ENCODE data around the gene CAPRIN1. TPM values are rescaled to one million over a fixed set of nuclear protein-coding genes. Genes with fewer than 3 reads are reported as not detected.

Gene CAPRIN1
- total and polyA plus RNA-seq, 2 donors (not counting 3 experiments of a cell fraction or from before 2014, with no cell fraction given): 138 to 279 TPM

- H3K79me2 ChIP-seq (ENCODE audit: control insufficient read depth, insufficient read depth, low read length): no peaks in the 10 kb centered on the region
- no TSS peak for BruUV-seq (replicated peaks)
- CTCF ChIA-PET: interaction anchor here (1.7 to 6.6 kb wide), 2 partner anchors 14 to 194 kb away, joined by 7 to 74 read pairs; no protein-coding TSS in a partner anchor
- peaks cover 27 to 46% of the 10 kb centered on the region in 2 experiments for H3K27me3 ChIP-seq (ENCODE audit: control insufficient read depth in 2 of 2, insufficient read depth in 2 of 2, low read length in 2 of 2)
- DNase-seq (ENCODE audit: low read depth, low spot score): no peak
- no peaks in the 10 kb centered on the region for H3K9me1 ChIP-seq (replicated peaks; ENCODE audit: control insufficient read depth, extremely low read depth, insufficient read depth, low read length)
- no peak overlapping the region for H3K4me2 ChIP-seq (ENCODE audit: insufficient read depth, low read length)
- FAIRE-seq: no peak
- no peak overlapping the region for H3K4me3 ChIP-seq (replicated peaks in 1 of 3; ENCODE audit: insufficient read depth in 1 of 3, low read depth in 1 of 3, low read length in 3 of 3)
- no peak overlapping the region for H2AFZ ChIP-seq (ENCODE audit: low read depth, low read length)
- dilution Hi-C loops (cut with MboI; ENCODE audit: extremely low pct_ligation_motif_present, low sequenced_read_pairs): no loop called here
- no peaks in the 10 kb centered on the region for H4K20me1 ChIP-seq (replicated peaks; ENCODE audit: control insufficient read depth, extremely low read depth, insufficient read depth, low read length)
- H3K4me1 ChIP-seq (ENCODE audit: control insufficient read depth, extremely low read depth, insufficient read depth, low read length): no peaks in the 10 kb centered on the region
- intact Hi-C loops (cut with micrococcal nuclease): no loop called here
- no peak overlapping the region for H3K9ac ChIP-seq (replicated peaks; ENCODE audit: extremely low read depth, insufficient read depth, low read length)
- POLR2A ChIA-PET: no interaction called here
- H3K27ac ChIP-seq (ENCODE audit: insufficient read depth, low read depth, low read length): no peak overlapping the region
- TF ChIP-seq GATA2 (IDR thresholded peaks at IDR 0.05; ENCODE audit: insufficient read depth, insufficient read length, low read depth, low read length): no peak
- TF ChIP-seq JUN (IDR thresholded peaks at IDR 0.05; ENCODE audit: borderline replicate concordance, insufficient read depth, insufficient read length, low read depth): no peak
- no peak for TF ChIP-seq MAX (IDR thresholded peaks at IDR 0.05; ENCODE audit: insufficient read depth, insufficient read length)
- TF ChIP-seq POLR2A (IDR thresholded peaks at IDR 0.05; ENCODE audit: low read depth, low read length): no peak
- TF ChIP-seq MYC (IDR thresholded peaks at IDR 0.05; ENCODE audit: low read depth, low read length): no peak
- no peak for TF ChIP-seq CTCF (IDR thresholded peaks at IDR 0.05; ENCODE audit: extremely low read depth in 1 of 2, insufficient read depth in 1 of 2, low read depth in 1 of 2, low read length in 2 of 2)
- no peak for TF ChIP-seq POLR2AphosphoS5 (IDR thresholded peaks at IDR 0.05; ENCODE audit: insufficient read depth, low read depth, low read length)
- no peak for TF ChIP-seq EZH2 (IDR thresholded peaks at IDR 0.05; ENCODE audit: borderline replicate concordance, low read depth, low read length, severe bottlenecking)
- TF ChIP-seq FOS (IDR thresholded peaks at IDR 0.05; ENCODE audit: borderline replicate concordance, insufficient read depth, low read length): no peak
- no peaks in the 10 kb centered on the region for H3K36me3 ChIP-seq (ENCODE audit: control insufficient read depth in 2 of 2, extremely low read depth in 1 of 2, insufficient read depth in 2 of 2, low read length in 2 of 2)
- H3K9me3 ChIP-seq (replicated peaks; ENCODE audit: control insufficient read depth, insufficient read depth, low read length): no peaks in the 10 kb centered on the region
These were observed 49.1 kb upstream of the CAPRIN1 start for GRCh38 chr11:34002420-34002819.
